DMS79 (cell line): ENCODE results near the gene IL1RAP.

Experiments
- DNase-seq: peaks from one replicate; lab custom pipeline; 2025; lab: John Stamatoyannopoulos, UW

IL1RAP gene

DNA sequence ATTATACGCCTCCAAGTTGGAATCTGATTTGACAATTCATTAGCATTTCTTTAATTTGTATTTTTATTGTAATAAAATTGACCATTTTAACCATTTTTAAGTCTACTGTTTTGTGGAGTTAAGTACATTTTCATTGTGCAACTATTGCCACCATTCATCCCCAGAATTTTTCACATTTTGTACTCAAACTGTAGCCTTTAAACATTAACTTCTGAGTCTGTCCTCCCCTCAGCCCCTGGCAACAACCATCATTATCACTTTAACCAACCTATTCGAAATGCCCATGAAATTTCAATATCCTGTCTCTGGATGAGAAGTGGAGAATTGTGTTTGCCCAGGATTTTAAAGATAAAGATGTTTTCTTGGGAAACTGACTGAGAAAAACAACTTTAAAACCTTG is 27.7 kb downstream of the IL1RAP start:
- DNase-seq, result no peak

DNA sequence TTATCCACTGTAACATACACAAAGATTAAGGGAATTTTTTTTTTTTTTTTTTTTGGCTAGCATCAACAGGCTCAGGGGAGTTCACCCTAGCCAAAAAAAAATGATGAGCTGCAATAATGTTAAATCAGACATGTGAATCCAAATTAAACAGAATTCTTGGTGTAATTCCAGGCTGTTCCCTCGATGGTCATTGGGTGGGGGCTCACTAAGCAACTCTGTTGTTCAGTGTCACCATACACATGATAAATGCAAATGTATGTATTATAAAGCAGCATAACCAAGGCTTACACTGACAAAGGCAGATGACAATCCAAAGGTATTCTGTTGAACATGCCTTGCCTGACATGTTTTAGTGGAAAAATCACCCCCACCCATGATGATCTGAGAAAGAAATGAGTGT is 29.0 kb downstream of the IL1RAP start:
- no peak for DNase-seq

DNA sequence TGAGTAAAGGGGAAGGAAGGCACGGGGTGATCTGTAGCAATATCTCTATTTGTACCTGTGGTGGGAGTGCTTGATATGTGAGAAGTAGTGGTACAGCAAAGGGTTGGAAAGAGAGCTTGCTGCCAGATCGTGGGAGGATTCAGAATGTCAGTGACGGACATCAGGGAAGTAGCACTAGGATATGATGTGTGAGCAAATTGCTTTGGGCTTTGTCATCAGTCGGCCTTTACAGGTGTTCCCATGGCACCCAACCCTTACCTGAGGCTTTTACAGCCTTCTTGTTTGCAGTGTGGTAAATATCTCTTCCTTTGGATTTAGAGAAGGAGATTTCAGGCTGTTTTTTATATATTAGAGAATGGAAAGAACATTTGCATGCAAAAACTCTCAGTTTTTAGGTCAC is 29.8 kb downstream of the IL1RAP start:
- no peak for DNase-seq

DNA sequence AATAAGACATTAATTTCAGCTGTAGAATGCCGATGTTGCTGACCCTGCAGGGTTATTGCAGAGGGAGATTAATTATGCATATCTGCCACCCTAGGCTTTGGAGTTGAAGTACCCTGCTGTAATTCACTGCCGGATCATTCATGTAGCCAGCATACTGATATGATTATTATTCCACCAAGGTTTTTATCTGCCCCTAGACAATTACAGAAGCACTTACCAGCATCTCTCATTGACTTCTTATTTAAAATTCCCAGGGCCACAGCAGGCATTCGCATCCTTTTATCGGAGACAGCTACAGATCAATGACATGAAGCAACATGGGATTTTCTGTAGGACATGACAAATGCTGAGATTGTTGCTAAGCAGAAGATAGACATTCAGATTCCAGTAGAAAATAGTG is 31.3 kb downstream of the IL1RAP start:
- DNase-seq, result no peak

DNA sequence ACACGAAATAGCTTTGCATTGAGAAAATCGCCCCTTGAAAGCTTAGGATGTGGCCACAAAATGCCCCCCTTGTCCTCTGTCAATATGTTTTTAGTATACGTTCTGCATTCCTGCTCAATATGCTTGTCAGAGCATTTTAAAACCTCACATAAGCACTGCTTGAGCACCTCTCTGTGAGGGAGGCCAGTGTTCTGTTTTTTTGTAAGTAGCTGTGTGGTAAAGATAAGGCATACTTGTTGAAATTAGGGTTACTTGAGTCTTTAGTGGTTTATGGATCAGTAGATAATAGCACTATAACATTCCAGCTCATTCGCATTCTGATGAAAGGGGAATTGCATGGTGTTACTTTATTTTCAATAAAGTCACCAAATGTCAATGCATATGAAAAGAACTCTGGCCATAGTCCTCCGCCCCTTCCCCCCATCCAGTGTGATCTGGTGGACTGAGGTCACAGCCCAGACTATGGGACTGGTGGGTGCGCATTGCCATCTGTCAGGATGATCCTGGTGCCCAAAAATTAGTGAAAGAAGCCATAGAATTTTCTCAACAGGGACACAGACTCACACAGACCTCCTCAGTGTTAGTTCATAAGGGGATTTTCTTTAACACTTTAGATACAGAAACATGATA is 33.1 kb downstream of the IL1RAP start:
- DNase-seq, result no peak

DNA sequence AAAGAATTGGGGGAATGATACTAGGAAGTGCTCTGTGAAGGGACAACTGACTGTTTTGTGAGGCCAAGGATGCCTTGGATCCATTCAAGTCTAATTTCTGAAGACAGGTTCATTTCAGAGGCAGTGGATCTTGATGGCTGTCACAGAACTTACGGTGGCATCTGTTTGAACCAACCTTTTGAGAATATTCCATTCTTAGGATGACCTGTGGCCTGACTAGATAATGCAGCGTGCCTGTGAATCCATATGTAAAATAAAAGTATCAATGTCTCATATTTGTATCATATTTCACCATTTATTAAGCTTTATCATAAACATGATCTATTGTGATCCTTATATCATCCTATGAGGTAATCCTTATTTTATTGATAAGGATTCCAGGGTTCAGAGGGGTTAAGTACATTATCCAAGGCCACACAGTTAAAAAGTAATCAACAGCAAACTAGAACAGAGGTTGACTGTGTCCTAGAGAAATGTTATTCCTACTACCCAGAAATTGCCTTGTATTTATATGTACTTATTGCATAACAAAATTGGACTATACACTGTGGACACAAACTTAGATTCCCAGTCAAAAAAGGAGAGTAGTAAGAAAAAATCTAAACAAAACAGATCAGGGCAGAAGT is 34.3 kb downstream of the IL1RAP start:
- no peak for DNase-seq

DNA sequence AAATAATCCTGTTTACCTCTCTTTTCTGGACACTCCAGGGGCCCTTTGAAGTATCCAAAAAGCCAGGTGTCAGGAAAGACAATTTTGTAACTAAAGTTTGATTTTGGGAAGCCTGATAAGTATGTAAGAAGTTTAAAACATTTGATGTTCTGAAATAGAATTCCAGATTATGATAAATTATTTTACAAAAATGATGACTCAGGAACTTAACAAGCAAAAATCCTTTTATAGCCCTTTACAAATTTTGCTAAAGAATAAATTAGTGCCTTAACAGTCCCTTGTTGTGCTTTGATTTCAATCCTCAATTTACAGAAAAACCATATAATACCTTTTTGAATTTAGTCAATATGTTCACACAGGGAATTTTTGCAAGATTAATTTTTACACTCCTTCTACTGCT is 38.1 kb downstream of the IL1RAP start:
- DNase-seq, result no peak

DNA sequence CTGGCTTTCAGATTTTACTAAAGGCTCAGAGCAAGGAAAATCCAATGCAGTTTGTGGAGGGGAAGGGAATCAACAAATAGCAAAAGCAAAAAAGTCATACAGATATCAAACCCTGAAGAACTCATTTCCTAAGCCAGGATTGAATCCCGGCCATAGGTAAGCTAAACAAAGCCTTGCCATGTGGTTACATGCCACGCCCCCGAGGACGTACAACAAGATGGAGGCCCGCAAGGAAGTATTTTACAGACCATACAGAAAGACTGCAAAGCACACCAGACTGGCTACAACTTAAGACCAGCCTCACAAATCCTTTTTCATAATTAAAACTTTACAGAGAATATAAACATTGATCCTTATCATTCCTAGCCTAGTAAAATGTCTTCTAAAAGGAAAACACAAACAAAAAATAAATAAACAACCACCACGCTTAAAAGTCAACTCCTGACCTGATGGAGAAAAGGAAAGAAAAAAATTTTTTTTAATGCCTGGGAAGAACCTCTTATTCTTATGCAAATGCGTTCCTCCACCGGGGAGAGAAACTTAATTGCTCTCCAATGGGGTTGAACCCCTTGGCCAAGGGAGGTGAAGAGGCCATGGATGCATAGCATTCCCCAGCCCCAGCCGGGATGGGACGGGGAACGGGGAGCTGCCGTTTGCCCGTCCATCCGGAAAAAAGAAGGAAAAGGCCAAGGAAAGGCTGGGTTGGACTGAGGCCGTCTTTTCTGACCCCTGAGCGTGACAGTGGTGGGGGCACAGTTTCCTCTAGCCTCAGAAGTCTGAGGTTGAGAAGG is 39.3 kb downstream of the IL1RAP start:
- no peak for DNase-seq

DNA sequence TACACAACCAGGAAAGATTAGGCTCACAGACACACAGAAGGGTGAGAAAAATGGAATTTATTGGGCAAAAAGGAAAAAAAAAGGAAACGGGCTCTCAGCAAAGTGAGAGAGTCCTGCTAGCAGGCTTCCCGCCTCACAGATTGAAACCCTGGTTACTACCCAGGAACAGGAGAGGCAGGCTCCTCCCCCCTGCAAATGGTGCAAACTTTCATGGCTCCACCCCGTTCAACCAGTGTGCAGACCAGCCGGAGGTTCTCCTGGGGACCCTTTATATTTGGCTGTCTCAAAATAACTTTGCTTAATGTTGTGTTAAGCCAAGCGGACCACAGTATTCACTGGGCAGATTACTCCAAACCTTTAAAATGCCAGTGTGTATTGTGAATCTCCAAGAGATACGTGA is 40.3 kb downstream of the IL1RAP start:
- DNase-seq, result no peak

DNA sequence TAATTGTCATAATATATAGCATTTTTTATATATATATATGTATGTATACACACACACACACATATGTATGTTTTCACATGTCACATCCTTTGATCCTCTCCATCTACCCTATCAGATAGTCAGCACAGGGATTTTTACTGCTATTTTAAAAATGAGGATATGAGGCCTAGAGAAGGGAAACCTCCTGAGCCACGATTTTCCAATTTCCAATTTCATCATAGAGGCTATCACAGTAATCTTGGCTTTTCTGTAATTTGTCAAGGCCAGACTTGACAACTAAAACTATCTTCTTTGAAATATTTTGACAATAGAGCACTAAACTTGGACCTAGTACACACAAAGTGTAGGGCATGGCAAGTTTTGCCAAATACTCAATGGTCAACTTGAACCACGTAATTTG is 42.5 kb downstream of the IL1RAP start:
- no peak for DNase-seq

DNA sequence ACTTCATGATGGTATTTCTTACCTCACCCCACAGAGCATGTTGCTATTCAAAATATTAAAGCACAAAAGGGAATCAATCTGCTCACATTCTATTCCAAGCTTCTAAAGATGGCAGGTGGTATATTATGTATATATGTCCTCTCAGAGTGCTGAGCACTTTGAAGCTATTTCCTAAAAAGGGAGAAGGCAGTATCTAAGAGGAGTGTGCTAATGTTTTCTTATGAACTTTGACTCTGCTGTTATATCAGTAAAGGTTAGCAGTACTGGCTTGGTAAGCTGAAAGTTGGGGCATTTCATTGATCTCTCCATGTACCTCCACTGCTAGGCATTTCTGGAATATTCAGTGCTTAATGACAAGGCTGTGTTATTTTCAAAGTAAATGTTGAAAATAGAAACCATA is 43.4 kb downstream of the IL1RAP start:
- DNase-seq, result no peak

DNA sequence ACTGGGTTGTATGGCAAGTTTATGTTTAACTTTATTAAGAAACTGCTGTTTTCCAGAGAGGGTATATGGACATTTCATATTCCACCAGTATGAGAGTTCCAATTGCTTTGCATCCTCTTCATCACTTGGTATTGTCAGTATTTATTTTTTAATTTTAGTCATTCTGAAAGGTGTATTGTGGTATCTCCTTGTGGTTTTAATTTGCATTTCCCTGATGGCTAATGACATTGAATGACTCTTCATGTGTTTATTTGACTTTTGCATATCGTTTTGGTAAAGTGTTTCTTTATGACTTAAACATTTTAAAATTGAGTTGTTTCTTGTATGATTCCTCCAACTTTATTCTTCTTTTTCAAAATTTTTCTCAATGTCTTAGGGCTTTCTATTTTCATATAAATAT is 44.4 kb downstream of the IL1RAP start:
- no peak for DNase-seq

DNA sequence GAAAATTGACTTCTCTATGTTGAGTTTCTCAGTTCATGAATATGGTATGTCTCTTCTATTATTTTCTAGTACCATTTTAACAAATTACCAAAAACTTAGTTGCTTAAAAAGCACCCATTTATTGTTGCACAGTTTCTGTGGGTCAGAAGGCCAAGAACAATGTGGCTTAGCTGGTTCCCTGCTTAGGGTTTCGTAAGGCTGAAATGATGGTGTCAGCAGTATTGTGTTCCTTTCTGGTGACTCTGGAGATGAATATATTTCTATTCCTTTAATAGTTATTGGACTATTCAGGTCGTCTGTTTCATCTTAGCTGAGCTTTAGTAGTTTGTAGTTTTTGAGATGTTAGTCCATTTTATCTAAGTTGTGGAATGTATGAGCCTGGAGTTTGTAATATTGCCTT is 44.9 kb downstream of the IL1RAP start:
- DNase-seq, result no peak

DNA sequence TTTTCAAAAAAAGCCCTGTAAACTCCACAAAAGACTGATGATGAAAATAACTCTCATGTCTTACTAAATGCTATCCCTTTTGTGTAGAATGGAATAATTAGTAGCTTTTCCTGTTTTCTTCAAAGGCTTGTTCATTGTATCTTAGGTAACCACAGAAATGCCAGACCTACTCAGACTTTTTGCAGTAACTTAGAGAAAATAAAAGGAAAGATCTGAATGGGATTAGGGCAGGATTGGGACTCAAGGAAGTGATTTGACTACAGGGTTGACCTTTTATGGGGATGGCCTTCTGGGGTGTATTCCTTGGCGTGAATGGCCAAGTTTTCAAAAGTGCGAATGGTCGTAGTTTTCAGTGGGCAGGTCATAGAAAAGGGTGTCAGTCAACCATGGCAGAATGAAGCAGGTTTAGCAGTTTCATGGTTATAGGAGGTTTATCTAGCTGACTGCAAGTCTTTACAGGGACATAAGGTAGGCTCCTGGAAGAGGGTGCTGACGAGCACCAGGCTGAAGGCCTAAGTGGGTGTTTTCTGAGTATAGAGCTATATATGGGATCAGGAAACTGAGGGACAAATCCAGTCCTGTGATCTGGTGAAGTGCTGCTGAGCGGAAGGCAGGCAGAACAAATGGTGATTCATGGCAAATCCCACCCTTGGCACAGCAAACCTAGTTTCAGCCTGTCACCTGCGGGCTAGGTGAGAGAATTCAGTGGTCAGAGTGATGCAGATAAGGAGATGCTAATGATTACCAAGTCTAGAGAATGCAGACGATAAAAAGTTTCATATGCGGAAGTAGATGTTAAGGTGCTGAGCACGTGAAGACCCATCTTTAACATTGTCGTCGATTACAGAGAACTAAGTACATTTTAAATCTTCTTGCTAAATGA is 46.4 kb downstream of the IL1RAP start:
- no peak for DNase-seq

DNA sequence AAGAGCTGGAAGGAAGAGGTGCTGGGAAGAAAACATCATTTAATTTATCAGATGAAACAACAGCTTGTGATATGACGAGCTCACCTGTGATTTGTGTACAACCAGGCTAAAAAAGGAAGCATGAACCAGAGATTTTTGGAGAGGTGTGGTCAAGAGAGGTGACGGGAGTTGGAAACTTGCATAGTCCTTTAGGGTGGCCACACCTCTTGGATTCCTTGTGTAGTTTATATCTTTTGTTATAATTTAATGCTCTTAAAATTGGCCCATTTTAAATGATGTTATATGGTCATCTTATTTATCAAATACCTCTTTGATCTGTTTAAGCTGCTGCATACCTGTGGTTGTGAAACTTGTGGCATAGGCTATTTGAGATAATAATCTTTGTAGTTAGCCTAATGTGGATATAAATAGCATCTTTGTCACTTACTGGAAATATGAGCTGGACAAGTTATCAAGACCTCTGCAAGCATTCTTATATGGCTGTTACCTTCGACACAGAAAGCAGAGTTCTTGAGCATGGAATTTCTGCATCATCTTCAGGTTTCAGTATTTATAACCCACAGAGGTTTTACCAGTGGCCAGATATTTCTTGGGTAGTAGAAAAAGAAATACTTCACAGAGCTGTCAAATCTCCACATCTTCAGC is 49.1 kb downstream of the IL1RAP start:
- no peak for DNase-seq

DNA sequence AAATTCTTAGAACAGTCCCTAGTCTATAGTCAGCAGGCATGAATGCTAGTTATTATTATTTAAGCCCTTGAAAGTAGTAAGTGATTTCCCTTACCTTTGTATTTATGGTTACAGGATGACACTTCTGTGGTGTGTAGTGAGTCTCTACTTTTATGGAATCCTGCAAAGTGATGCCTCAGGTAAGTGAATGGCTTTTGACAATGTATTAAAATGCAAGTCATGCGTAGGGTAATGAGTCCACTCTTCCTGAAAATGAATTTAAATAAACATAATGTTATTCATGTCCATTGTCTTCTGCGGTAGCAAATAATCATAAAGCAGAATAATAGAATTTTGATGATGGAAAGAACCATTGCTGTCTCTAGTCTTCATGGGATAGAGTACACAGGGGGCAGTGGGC is 50.3 kb downstream of the IL1RAP start:
- no peak for DNase-seq

DNA sequence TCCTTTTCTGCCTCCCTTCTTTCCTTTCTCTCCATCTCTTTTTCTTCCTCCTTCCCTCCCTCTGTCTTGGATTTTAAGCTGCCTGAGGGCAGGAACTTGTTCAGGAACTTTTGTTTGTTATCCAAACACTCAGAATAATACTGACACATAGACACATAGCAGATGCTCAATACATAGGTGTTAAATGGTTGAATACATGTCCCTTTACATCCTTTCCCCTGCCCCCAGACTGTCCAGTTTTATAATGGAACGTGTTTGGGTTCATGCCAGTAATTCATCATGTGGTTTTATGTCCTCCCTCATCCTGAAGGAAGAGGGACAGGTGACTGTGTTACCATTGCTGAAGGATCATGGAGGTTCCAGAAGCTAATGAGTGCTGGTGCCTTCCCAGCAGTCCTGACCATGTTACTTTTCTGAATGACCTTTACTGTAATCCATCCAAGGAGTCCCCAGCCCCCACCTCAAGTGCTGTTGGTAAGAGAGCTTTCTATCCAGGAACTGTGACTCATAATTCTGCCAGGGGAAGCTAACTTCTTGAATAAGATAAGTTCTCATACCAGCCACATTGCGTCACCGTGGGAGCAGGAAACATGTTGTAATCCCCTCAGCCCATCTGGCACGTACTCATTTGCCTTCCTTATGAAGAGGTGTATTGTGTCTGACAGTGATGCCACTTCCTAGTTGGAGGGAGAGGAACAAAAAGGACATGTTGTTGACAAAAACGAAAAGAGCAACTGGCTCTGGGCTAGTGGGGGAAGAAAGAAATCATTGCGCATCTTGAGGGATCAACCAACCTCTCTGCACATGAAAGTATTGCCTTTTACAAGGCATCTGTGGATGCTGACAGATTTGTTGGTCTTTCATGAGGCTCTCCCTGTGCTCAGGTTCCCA is 52.4 kb downstream of the IL1RAP start:
- no peak for DNase-seq

DNA sequence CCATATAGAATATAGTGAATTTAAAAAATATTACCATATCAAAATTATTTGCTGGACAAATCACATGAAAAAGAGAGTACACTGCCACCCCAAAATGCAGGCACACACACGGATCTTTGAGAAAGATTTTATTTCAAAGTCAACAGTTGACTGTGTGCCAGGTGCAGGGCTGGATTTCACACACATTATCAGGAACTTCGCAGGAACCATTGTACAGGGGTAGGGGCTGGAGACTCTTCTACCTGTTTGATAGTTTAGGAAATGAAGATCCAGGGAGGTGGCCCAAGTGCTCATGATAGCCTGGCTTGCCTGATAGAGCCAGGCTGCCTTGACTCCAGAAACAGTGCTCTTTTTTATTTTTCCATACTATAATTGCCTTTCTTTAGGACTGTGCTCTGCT is 54.2 kb downstream of the IL1RAP start:
- no peak for DNase-seq

DNA sequence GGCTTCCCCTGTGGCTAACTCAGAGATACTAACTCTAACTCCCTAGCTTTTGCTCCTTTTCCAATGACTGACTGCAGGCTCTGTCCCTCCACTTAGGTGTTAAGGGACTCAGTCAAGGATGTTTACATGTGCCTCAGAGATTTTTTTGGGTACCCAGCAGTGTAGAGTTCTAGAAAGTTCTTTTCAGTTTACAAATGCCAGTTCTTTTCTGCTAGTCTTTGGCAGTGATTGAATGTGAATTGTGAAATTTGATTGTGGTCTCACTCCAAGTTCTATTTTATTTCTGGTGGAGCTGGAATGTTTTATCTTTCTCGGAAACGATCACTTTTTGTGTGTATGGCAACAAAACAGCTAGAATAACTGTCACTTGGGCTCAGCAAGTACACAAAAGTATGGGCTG is 60.6 kb downstream of the IL1RAP start:
- DNase-seq, result no peak

DNA sequence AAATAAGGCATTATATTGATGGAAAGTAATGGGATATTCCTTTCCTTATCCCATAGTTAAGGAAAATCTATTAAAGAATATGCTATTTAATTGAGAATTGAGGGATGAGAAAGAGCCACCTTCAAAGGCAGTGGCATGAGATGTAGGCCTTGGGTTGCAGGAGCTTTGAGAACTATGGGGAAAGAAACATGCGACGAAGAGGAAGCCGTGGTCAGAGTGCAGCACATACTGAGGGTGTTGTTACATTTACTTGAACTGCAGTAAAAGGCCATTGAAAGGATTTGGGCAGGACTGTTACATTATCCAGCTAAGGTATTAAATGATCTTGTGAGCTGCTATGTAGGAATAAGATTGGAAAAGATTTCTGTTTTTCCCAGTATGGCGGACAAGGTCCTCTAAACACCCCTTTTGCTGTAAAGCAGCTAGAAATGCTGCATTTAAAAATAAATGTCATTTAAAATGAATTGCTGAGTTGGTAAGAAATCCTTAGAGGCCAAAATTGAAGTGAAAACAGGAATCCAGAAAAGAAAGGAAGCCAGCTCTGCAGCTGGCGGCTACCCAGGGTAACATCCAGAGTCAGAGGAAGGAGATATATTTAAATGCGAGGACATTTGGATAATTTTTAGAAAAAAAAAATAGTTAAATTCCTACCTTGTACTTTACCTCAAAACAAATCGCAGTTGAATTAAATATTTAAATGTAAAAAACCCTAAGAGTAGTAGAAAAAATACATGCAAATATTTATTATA is 61.7 kb downstream of the IL1RAP start:
- no peak for DNase-seq
